H1 (cell line): ENCODE measurements around the gene GABRP. TPM values are rescaled to one million over a fixed set of nuclear protein-coding genes. Genes with fewer than 3 reads are reported as not detected.

ENCODE experiments used
- CHD1 ChIP-seq: IDR thresholded peaks from 2 replicates; pipeline ENCODE4 v1.6.1; 2012; ENCODE audit warnings: low read depth, low read length, improper control_type of control experiment
- CHD2 ChIP-seq: IDR thresholded peaks from 2 replicates; pipeline ENCODE4 v1.6.1; 2012; ENCODE audit warnings: low read length, improper control_type of control experiment
- CHD7 ChIP-seq: fragments of 300-600 bp; sonication (generic); IDR thresholded peaks from 2 replicates; pipeline ENCODE4 v1.7.1; 2012; ENCODE audit warnings: low read length, moderate library complexity, mild to moderate bottlenecking, inconsistent platforms; ENCODE audit not compliant: insufficient replicate concordance
- PHF8 ChIP-seq: fragments of 200-600 bp; sonication (generic); conservative IDR thresholded peaks from 2 replicates; pipeline ENCODE4 v1.7.1; 2012; ENCODE audit warnings: low read depth, mild to moderate bottlenecking, inconsistent platforms, low read length, moderate library complexity
- POU5F1 ChIP-seq: IDR thresholded peaks from 2 replicates; pipeline ENCODE4 v1.6.1; 2011; ENCODE audit warnings: low read depth, mild to moderate bottlenecking, low read length, moderate library complexity
- SIRT6 ChIP-seq: IDR thresholded peaks from one replicate; pipeline ENCODE4 v1.7.1; 2012; ENCODE audit warnings: low read length, inconsistent platforms
- SP2 ChIP-seq: IDR thresholded peaks from 2 replicates; pipeline ENCODE4 v1.6.1; 2012; ENCODE audit warnings: mild to moderate bottlenecking, low read length, inconsistent platforms
- polyA plus RNA-seq, 7 experiments: library from polyadenylated mRNA; depleted of rRNA in 3 of 7; stranded (reverse) in 5 of 7; unstranded in 2 of 7; fragments of >200 nt in 5 of 7; fragments of 200-250 nt in 2 of 7; gene quantifications; 1 replicate in 5 of 7; 2 replicates in 1 of 7; 4 replicates in 1 of 7; pipeline versions ENCODE4 v1.2.1 to v1.2.3, GENCODE V29; 2011 to 2013; ENCODE audit warnings: missing spikeins in 2 of 7, mixed read lengths in 2 of 7
- total RNA-seq: library from RNA; stranded (reverse); fragmentation: NEBNext Ultra II Directional; extraction: Animal tissue kit (Norgen Biotek cat#: 25700); gene quantifications from 2 replicates; pipeline ENCODE4 v1.2.1, GENCODE V29; 2021

Gene GABRP
- total and polyA plus RNA-seq, 2 of the 8 experiments (the other 6 are each of a cell fraction or from before 2014, with no cell fraction given): 3.7 to 4.0 TPM

DNA sequence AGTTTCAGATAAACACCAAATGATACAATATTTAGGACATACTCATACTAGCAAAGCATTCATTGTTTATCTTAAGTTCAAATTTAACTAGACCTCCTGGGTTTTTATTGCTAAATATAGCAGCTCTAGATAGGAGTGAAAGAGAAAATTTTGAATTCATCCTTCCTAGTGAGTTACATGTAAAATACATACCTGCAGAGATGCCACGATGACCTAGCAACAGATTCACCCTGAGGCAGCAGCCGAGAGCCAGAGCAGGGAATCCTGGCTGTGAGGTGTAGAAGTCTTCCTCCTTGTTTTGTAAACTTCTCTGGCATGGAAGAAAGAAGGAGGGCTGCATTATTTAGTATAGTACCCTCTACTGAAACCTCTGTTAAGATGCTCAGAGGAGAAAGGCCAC is 25.9 kb upstream of the GABRP start (continued):
- TF ChIP-seq CHD7 (no peak), PHF8 (no peak), CHD1 (no peak), SIRT6 (no peak), CHD2 (no peak), POU5F1 (no peak), SP2 (no peak)
